22Rv1 (cell line): Measurements from ENCODE around the gene AQP7.

ENCODE experiments used
- ZFX ChIP-seq: fragments of 450-650 bp; IDR thresholded peaks from 2 replicates; pipeline ENCODE4 v1.6.1; 2017; ENCODE audit warnings: antibody characterized with exemption, borderline replicate concordance
- TF ChIP-seq, protein P1 (sequence below): fragments of 450-650 bp; IDR thresholded peaks from 2 replicates; pipeline ENCODE4 v1.5.1; 2017; ENCODE audit warnings: mild to moderate bottlenecking

- TF ChIP-seq, protein P1, sequence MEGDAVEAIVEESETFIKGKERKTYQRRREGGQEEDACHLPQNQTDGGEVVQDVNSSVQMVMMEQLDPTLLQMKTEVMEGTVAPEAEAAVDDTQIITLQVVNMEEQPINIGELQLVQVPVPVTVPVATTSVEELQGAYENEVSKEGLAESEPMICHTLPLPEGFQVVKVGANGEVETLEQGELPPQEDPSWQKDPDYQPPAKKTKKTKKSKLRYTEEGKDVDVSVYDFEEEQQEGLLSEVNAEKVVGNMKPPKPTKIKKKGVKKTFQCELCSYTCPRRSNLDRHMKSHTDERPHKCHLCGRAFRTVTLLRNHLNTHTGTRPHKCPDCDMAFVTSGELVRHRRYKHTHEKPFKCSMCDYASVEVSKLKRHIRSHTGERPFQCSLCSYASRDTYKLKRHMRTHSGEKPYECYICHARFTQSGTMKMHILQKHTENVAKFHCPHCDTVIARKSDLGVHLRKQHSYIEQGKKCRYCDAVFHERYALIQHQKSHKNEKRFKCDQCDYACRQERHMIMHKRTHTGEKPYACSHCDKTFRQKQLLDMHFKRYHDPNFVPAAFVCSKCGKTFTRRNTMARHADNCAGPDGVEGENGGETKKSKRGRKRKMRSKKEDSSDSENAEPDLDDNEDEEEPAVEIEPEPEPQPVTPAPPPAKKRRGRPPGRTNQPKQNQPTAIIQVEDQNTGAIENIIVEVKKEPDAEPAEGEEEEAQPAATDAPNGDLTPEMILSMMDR = no peak
- TF ChIP-seq ZFX = no peak
These were observed 44.0 kb upstream of the AQP7 start for GRCh38 chr9:33446240-33446945.
